C4-2B (cell line): ENCODE data around the gene GPR162.

Experiments used
- ZFX ChIP-seq: fragments of 450-650 bp; IDR thresholded peaks from 2 replicates; pipeline ENCODE4 v1.6.1; 2017
- TF ChIP-seq, protein P1 (sequence below): fragments of 450-650 bp; conservative IDR thresholded peaks from 2 replicates; pipeline ENCODE4 v1.5.1; 2017; ENCODE audit warnings: mild to moderate bottlenecking

GRCh38 chr12:6777386-6777785 is 44.2 kb upstream of the GPR162 start:
- TF ChIP-seq, protein P1, sequence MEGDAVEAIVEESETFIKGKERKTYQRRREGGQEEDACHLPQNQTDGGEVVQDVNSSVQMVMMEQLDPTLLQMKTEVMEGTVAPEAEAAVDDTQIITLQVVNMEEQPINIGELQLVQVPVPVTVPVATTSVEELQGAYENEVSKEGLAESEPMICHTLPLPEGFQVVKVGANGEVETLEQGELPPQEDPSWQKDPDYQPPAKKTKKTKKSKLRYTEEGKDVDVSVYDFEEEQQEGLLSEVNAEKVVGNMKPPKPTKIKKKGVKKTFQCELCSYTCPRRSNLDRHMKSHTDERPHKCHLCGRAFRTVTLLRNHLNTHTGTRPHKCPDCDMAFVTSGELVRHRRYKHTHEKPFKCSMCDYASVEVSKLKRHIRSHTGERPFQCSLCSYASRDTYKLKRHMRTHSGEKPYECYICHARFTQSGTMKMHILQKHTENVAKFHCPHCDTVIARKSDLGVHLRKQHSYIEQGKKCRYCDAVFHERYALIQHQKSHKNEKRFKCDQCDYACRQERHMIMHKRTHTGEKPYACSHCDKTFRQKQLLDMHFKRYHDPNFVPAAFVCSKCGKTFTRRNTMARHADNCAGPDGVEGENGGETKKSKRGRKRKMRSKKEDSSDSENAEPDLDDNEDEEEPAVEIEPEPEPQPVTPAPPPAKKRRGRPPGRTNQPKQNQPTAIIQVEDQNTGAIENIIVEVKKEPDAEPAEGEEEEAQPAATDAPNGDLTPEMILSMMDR = no peak
- TF ChIP-seq ZFX = no peak
